Tibial nerve (tissue), 3 donors: Measurements from ENCODE around the gene TTC21A.

Experiments
- CTCF ChIP-seq, 5 experiments: fragments of 200-600 bp in 3 of 5; fragments of 450-650 bp in 2 of 5; sonication (generic) in 3 of 5; IDR thresholded peaks; one replicate each; pipeline ENCODE4 v1.5.1; 2016 to 2019; ENCODE audit warnings: antibody characterized with exemption in 5 of 5, mild to moderate bottlenecking in 3 of 5, moderate library complexity in 2 of 5
- POLR2A ChIP-seq, 2 donors: fragments of 450-650 bp; IDR thresholded peaks; one replicate each; pipeline ENCODE4 v1.6.1; 2017; ENCODE audit warnings: antibody characterized with exemption in 2 of 2, mild to moderate bottlenecking in 2 of 2, moderate library complexity in 2 of 2

DNA sequence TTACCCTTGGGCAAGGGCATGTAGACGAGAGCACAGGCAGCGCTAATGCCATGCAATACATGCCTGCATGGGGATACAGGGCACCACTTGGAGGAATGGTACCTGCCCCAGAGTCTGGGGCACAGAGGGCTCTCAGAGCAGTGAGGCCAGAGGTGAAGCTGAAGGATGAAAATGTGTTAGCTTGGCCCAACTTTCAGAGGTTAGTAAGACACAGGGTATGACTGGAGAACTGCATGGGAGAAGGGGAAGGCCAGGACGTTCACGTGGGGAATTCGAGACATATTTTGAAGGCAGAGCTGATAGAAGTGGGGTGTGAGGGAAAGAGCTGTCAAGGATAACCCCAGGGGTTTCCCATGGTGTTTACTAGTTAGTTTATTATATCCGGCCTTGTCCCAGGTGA lies 26.3 kb downstream of the TTC21A start:
- TF ChIP-seq CTCF (IDR thresholded peaks at IDR 0.05) (no peak), POLR2A (IDR thresholded peaks at IDR 0.05) (no peak)
